ENCODE results near the gene MFSD8. TPM values are rescaled to one million over a fixed set of nuclear protein-coding genes. Genes with fewer than 3 reads are reported as not detected.

Gene MFSD8
- total and polyA plus RNA-seq, 2 of the 8 experiments (the other 6 are each of a cell fraction or from before 2014, with no cell fraction given), result 9.2 to 15.8 TPM

GRCh38 chr4:127957105-127957504, 7.9 kb downstream of the MFSD8 start (continued):
- TF ChIP-seq ZNF274 (IDR thresholded peaks at IDR 0.05; ENCODE audit: borderline replicate concordance, extremely low read depth, low read length) (no peak), PHF8 (conservative IDR thresholded peaks at IDR 0.05; ENCODE audit: low read depth, low read length) (no peak), SP4 (IDR thresholded peaks at IDR 0.05; ENCODE audit: low read length) (no peak), SAP30 (IDR thresholded peaks at IDR 0.05; ENCODE audit: insufficient read depth, insufficient replicate concordance, low read length) (no peak)

Data from H1 (cell line).